ENCODE measurements around the gene BMP2K.
"Not testable (repeated sequence)": the region's sequence is repeated elsewhere in the genome, so short reads cannot be mapped to it uniquely, and the experiment has no call there.

The BMP2K gene

DNA sequence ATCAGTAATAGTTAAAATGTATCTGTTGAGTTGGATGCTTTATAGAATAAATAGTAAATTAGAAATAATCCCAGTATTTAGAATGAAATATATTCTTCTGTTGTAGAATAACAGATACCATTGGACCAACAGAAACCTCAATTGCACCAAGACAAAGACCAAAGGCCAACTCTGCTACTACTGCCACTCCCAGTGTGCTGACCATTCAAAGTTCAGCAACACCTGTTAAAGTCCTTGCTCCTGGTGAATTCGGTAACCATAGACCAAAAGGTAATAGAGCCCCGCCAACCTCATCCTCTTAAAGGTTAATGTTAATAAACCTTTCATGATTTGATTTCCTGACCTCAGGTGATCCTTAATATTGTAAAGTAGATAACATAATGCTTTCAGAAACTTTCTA lies 89.3 kb downstream of the BMP2K start:
- CTCF ChIA-PET, result no interaction called here
- POLR2A ChIA-PET, result no interaction called here
- TF ChIP-seq, protein P1, sequence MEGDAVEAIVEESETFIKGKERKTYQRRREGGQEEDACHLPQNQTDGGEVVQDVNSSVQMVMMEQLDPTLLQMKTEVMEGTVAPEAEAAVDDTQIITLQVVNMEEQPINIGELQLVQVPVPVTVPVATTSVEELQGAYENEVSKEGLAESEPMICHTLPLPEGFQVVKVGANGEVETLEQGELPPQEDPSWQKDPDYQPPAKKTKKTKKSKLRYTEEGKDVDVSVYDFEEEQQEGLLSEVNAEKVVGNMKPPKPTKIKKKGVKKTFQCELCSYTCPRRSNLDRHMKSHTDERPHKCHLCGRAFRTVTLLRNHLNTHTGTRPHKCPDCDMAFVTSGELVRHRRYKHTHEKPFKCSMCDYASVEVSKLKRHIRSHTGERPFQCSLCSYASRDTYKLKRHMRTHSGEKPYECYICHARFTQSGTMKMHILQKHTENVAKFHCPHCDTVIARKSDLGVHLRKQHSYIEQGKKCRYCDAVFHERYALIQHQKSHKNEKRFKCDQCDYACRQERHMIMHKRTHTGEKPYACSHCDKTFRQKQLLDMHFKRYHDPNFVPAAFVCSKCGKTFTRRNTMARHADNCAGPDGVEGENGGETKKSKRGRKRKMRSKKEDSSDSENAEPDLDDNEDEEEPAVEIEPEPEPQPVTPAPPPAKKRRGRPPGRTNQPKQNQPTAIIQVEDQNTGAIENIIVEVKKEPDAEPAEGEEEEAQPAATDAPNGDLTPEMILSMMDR (IDR thresholded peaks at IDR 0.05; ENCODE audit: control extremely low read depth, extremely low read depth, low read depth, missing control alignments), result no peak
- no peak for DNase-seq (ENCODE audit: extremely low spot score)

DNA sequence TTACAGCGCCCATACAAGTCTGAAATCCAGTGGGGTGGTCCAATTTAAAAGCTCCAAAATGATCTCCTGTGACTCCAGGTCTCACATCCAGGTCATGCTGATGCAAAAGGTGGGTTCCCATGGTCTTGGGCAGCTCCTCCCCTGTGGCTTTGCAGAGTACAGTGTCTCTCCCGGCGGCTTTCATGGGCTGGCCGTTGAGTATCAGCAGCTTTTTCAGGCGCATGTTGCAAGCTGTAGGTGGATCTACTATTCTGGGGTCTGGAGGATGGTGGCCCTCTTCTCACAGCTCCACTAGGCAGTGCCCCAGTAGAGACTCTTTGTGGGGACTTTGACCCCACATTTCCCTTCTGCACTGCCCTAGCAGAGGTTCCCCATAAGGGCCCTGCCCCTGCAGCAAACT lies 92.6 kb downstream of the BMP2K start:
- CTCF ChIA-PET, result interaction anchor here (1.4 to 1.8 kb wide), 2 partner anchors 9 to 256 kb away, joined by 4 read pairs; no protein-coding TSS in a partner anchor
- POLR2A ChIA-PET; DNase-seq (ENCODE audit: extremely low spot score): not testable (repeated sequence)

DNA sequence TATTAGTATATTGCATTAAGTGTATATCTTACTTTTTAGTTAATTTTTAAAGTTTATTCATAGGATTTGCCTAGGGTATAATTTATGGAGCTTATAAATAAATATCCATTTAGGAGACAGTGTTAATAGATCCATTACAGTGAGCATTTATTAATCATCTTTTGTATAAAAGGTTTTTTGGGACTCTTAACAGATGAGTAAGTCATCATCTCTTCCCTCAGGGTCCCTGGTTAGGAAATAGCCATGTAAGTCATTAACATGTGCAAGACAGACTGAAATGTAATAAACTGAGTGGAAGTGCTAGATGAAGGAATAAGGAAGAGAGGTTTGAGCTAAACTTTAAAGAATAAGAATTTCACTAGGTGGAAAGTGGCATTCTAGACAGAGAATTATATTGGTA lies 93.9 kb downstream of the BMP2K start:
- TF ChIP-seq, protein P1 (IDR thresholded peaks at IDR 0.05; ENCODE audit: control extremely low read depth, extremely low read depth, low read depth, missing control alignments), result no peak
- ChIA-PET POLR2A (no interaction called here), CTCF (interaction anchor here (0.7 to 1.5 kb wide), 3 partner anchors 8 to 226 kb away, joined by 3 to 4 read pairs (median 3); no protein-coding TSS in a partner anchor)
- no peak for DNase-seq (ENCODE audit: extremely low spot score)

DNA sequence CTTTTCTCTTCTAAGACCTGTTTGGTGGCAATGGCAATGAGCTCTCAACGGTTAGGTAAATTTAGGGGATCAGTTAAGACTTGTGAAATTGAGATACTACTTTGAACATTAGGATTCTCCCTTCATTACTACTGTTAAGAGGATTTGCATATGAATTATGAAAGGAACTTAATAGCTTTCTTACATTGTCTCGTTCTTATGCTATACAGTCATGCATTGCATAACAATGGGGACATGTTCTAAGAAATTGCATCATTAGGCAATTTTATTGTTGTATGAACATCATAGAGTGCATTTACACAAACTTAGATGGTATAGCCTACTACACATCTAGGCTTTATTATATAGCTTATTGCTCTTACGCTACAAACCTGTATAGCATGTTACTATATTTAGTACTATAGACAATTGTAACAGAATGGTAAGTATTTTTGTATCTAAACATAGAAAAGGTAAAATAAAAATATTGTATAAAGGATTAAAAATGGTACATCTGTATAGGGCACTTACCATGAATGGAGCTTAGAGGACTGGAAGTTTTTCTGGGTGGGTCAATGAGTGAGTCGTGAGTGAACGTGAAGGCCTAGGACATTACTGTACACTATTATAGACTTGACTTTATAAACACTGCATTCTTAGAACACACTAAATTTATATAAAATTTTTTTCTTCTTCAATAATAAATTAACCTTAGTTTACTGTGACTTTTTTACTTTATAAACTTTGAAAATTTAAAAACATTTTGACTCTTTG lies 100.6 kb downstream of the BMP2K start:
- DNase-seq (ENCODE audit: extremely low spot score), result no peak
- CTCF ChIA-PET, result interaction anchor here (1.7 to 2.4 kb wide), 2 partner anchors 13 kb away, joined by 7 to 11 read pairs; no protein-coding TSS in a partner anchor
- POLR2A ChIA-PET, result no interaction called here
- TF ChIP-seq, protein P1 (IDR thresholded peaks at IDR 0.05; ENCODE audit: control extremely low read depth, extremely low read depth, low read depth, missing control alignments), result no peak

DNA sequence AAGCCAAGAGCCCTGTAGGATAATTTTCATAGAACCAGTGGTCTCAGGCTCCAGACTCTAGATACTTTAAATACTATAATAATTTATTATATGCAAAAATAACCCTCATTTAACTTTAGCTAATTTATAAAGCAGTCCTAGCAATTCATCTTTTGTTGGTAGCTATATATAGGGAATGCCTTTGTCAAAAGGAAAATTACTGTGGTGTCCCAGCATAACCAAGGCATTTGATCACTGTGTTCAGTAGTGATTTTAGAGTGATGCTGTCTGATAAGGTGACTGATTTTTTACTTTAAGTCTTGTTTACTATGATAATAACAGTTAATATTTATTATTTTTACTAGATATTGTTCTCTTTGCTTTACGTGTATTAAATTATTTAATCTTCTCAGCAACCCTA lies 101.9 kb downstream of the BMP2K start:
- TF ChIP-seq, protein P1 (IDR thresholded peaks at IDR 0.05; ENCODE audit: control extremely low read depth, extremely low read depth, low read depth, missing control alignments), result no peak
- CTCF ChIA-PET, result interaction anchor here (1.0 to 1.4 kb wide), 3 partner anchors 9 to 41 kb away, joined by 3 to 4 read pairs (median 3); no protein-coding TSS in a partner anchor
- POLR2A ChIA-PET, result no interaction called here
- DNase-seq (ENCODE audit: extremely low spot score), result no peak

DNA sequence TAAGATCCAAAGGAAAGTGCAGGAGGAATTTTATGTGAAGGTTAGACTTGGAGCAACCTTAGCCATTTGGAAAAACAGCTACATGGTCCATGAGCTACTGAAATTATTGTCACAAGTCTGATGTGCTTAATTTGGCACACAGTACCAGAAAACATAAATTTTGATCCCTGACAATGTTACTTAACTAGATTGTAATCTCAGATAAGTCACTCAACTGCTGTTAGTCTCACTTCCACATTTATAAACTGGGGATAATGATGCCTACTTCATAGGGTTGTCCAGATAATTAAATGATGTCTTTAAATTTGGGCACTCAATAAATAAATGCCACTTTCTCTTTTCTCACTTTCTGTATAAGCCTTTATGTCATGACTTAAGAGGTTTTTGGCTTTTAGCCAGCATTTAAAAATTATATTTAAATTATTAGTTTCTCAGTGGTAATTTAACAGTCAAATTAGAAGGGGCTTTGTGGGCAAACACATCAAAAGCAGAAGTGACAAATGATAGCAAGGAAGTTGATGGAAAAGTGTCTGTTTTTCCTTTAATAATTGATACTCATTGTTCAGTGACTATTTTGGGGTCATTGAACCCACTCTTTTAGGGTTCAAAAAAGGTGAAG lies 104.8 kb downstream of the BMP2K start:
- TF ChIP-seq, protein P1 (IDR thresholded peaks at IDR 0.05; ENCODE audit: control extremely low read depth, extremely low read depth, low read depth, missing control alignments), result no peak
- no peak for DNase-seq (ENCODE audit: extremely low spot score)
- CTCF ChIA-PET, result no interaction called here
- POLR2A ChIA-PET, result no interaction called here

DNA sequence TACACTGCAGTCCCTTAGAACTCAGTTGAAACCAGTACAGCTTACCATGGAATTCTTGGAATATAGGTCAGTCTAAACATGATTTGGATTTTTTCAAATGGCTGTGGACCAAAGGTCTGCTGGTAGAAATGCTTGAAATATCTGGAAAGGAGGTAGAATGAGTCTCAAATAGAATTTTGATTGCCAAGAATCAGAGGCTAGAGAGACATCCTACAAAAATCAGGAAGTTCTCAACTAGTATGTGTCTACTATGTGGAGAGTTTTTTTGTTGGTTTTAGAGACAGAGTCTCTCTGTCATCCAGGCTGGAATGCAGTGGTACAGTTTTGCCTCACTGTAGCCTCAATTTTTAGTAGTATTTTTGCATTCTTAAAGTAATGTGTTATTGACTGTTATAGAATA lies 109.4 kb downstream of the BMP2K start:
- TF ChIP-seq, protein P1 (IDR thresholded peaks at IDR 0.05; ENCODE audit: control extremely low read depth, extremely low read depth, low read depth, missing control alignments), result no peak
- ChIA-PET POLR2A (no interaction called here), CTCF (interaction anchor here (1.1 kb wide), 1 partner anchor 241 kb away, joined by 3 read pairs; no protein-coding TSS in a partner anchor)
- DNase-seq (ENCODE audit: extremely low spot score), result no peak

Measured in GM10248 (cell line).